IMR-90 (cell line): ENCODE data around the gene SUDS3. TPM values are rescaled to one million over a fixed set of nuclear protein-coding genes. Genes with fewer than 3 reads are reported as not detected.

ENCODE experiments used
- ATAC-seq: fragments of 200-7000 bp; cut with Tn5 transposase; 2 replicates; pipeline ENCODE4 v1.9.1; 2020; ENCODE audit warnings: low read depth, mild to moderate bottlenecking, moderate library complexity
- BruUV-seq: library from RNA; stranded (reverse); fragments of 400-500 nt; replicated peaks from 2 replicates; lab custom pipeline; 2021; lab: Mats Ljungman, UMichigan
- CTCF ChIA-PET: fragments of 300-600 bp; formaldehyde crosslinking; extraction: SDS; loops from one replicate; lab custom pipeline; 2021; ENCODE audit warnings: antibody characterized with exemption; lab: Yijun Ruan, JAX
- POLR2A ChIA-PET: fragments of 300-600 bp; sonication (Branson Sonifier 250); formaldehyde crosslinking; loops from one replicate; lab custom pipeline; 2022; ENCODE audit warnings: antibody characterized with exemption; ENCODE audit not compliant: unreplicated experiment; lab: Charles Lee
- DNase-seq: peaks from one replicate; pipeline ENCODE4 v3.0.0; 2013
- H2AFZ ChIP-seq: replicated peaks from 2 replicates; pipeline ENCODE3; 2013; ENCODE audit warnings: low read length, mild to moderate bottlenecking; ENCODE audit not compliant: poor library complexity
- H2AK5ac ChIP-seq: 2 replicates; pipeline ENCODE4 v1.6.1; 2013; ENCODE audit warnings: low read depth, low read length, inconsistent platforms
- H2AK9ac ChIP-seq: replicated peaks from 2 replicates; pipeline ENCODE3; 2013; ENCODE audit warnings: mild to moderate bottlenecking, low read depth, low read length, moderate library complexity; ENCODE audit not compliant: poor library complexity
- H2BK120ac ChIP-seq: 2 replicates; pipeline ENCODE4 v1.6.1; 2013; ENCODE audit warnings: low read depth, low read length, inconsistent platforms
- H2BK15ac ChIP-seq: 3 replicates; pipeline ENCODE4 v1.6.1; 2013; ENCODE audit warnings: low read depth, low read length, inconsistent platforms
- H2BK20ac ChIP-seq: 2 replicates; pipeline ENCODE4 v1.6.1; 2013; ENCODE audit warnings: low read depth, mild to moderate bottlenecking, inconsistent platforms, low read length, moderate library complexity
- H2BK5ac ChIP-seq: 2 replicates; pipeline ENCODE4 v1.6.1; 2013; ENCODE audit warnings: mild to moderate bottlenecking, low read depth, low read length, inconsistent platforms; ENCODE audit not compliant: poor library complexity, severe bottlenecking
- H3K14ac ChIP-seq: replicated peaks from 2 replicates; pipeline ENCODE4 v1.6.1; 2013; ENCODE audit warnings: low read depth, low read length, inconsistent platforms
- H3K18ac ChIP-seq: 2 replicates; pipeline ENCODE4 v1.6.1; 2013; ENCODE audit warnings: low read depth, low read length, control low read depth
- H3K23ac ChIP-seq: 2 replicates; pipeline ENCODE4 v1.6.1; 2013; ENCODE audit warnings: low read depth, low read length, inconsistent platforms
- H3K27ac ChIP-seq: 2 replicates; pipeline ENCODE4 v1.5.1; 2013; ENCODE audit warnings: mild to moderate bottlenecking, control low read depth, low read length; ENCODE audit not compliant: insufficient read depth
- H3K27me3 ChIP-seq: 2 replicates; pipeline ENCODE4 v1.6.1; 2013; ENCODE audit warnings: low read length; ENCODE audit not compliant: control insufficient read depth, insufficient read depth
- H3K36me3 ChIP-seq: 2 replicates; pipeline ENCODE4 v1.6.1; 2013; ENCODE audit warnings: low read length, mixed read lengths; ENCODE audit not compliant: control insufficient read depth, insufficient read depth
- H3K4ac ChIP-seq: 2 replicates; pipeline ENCODE4 v1.6.1; 2013; ENCODE audit warnings: low read depth, low read length, inconsistent platforms
- H3K4me1 ChIP-seq: 2 replicates; pipeline ENCODE4 v1.6.1; 2013; ENCODE audit warnings: low read length, mixed read lengths; ENCODE audit not compliant: control insufficient read depth, insufficient read depth
- H3K4me2 ChIP-seq: 2 replicates; pipeline ENCODE4 v1.6.1; 2013; ENCODE audit warnings: low read depth, mild to moderate bottlenecking, control low read depth, low read length, moderate library complexity
- H3K4me3 ChIP-seq: 2 replicates; pipeline ENCODE4 v1.5.1; 2013; ENCODE audit warnings: low read depth, mild to moderate bottlenecking, control low read depth, low read length, moderate library complexity; ENCODE audit not compliant: insufficient read depth
- H3K56ac ChIP-seq: 2 replicates; pipeline ENCODE4 v1.6.1; 2013; ENCODE audit warnings: low read length, inconsistent platforms; ENCODE audit not compliant: insufficient read depth; ENCODE audit errors: extremely low read depth
- H3K79me1 ChIP-seq, 2 experiments: 2 replicates each; pipeline ENCODE4 v1.6.1; 2013; ENCODE audit warnings: low read length in 2 of 2, inconsistent platforms in 1 of 2, low read depth in 1 of 2
- H3K9ac ChIP-seq: 2 replicates; pipeline ENCODE4 v1.6.1; 2013; ENCODE audit warnings: low read depth, low read length, control low read depth
- H3K9me1 ChIP-seq: 2 replicates; pipeline ENCODE4 v1.6.1; 2013; ENCODE audit warnings: low read length, inconsistent platforms; ENCODE audit not compliant: insufficient read depth
- H3K9me3 ChIP-seq: 2 replicates; pipeline ENCODE4 v1.6.1; 2013; ENCODE audit warnings: low read length; ENCODE audit not compliant: control insufficient read depth, insufficient read depth
- H4K20me1 ChIP-seq: 2 replicates; pipeline ENCODE4 v1.6.1; 2013; ENCODE audit warnings: low read length, inconsistent platforms; ENCODE audit not compliant: insufficient read depth
- H4K5ac ChIP-seq: 2 replicates; pipeline ENCODE4 v1.6.1; 2013; ENCODE audit warnings: mild to moderate bottlenecking, low read depth, low read length, control low read depth
- H4K8ac ChIP-seq, 2 experiments: 2 replicates each; pipeline ENCODE4 v1.6.1; 2013; ENCODE audit warnings: low read depth in 2 of 2, low read length in 2 of 2, control low read depth in 1 of 2, inconsistent platforms in 1 of 2
- H4K91ac ChIP-seq: 2 replicates; pipeline ENCODE4 v1.6.1; 2013; ENCODE audit warnings: low read depth, low read length, inconsistent platforms; ENCODE audit not compliant: insufficient read depth
- BHLHE40 ChIP-seq: fragments of 150-350 bp; IDR thresholded peaks from 2 replicates; pipeline ENCODE4 v1.6.1; 2016; ENCODE audit warnings: mild to moderate bottlenecking, low read depth, low read length
- CEBPB ChIP-seq: IDR thresholded peaks from 2 replicates; pipeline ENCODE4 v1.6.1; 2012; ENCODE audit warnings: low read depth, low read length, improper control_type of control experiment
- CHD1 ChIP-seq: IDR thresholded peaks from 2 replicates; pipeline ENCODE4 v1.6.1; 2012; ENCODE audit warnings: low read depth, low read length, improper control_type of control experiment
- CTCF ChIP-seq: conservative IDR thresholded peaks from 2 replicates; pipeline ENCODE4 v1.5.1; 2012; ENCODE audit warnings: mild to moderate bottlenecking, low read depth, low read length, improper control_type of control experiment
- ELK1 ChIP-seq: fragments of 150-350 bp; IDR thresholded peaks from 2 replicates; pipeline ENCODE4 v1.6.1; 2016; ENCODE audit warnings: low read depth, mild to moderate bottlenecking, low read length, moderate library complexity, borderline replicate concordance
- FOS ChIP-seq: fragments of 150-350 bp; IDR thresholded peaks from 2 replicates; pipeline ENCODE4 v1.6.1; 2016; ENCODE audit warnings: low read depth, low read length
- MAFK ChIP-seq: IDR thresholded peaks from 2 replicates; pipeline ENCODE4 v1.6.1; 2012; ENCODE audit warnings: low read depth, low read length, improper control_type of control experiment
- MAZ ChIP-seq: IDR thresholded peaks from 2 replicates; pipeline ENCODE4 v1.6.1; 2012; ENCODE audit warnings: low read depth, mild to moderate bottlenecking, low read length, improper control_type of control experiment, moderate library complexity, borderline replicate concordance
- MXI1 ChIP-seq: IDR thresholded peaks from 2 replicates; pipeline ENCODE4 v1.6.1; 2012; ENCODE audit warnings: low read depth, mild to moderate bottlenecking, low read length, moderate library complexity, borderline replicate concordance
- NFE2L2 ChIP-seq: fragments of 150-350 bp; IDR thresholded peaks from 2 replicates; pipeline ENCODE4 v1.6.1; 2016; ENCODE audit warnings: low read depth, mild to moderate bottlenecking, low read length
- POLR2A ChIP-seq: IDR thresholded peaks from 2 replicates; pipeline ENCODE4 v1.6.1; 2012; ENCODE audit warnings: mild to moderate bottlenecking, low read depth, low read length
- RFX5 ChIP-seq: IDR thresholded peaks from 2 replicates; pipeline ENCODE4 v1.8.0; 2012; ENCODE audit warnings: low read depth, mild to moderate bottlenecking, low read length, moderate library complexity
- SMC3 ChIP-seq: fragments of 150-350 bp; IDR thresholded peaks from 2 replicates; pipeline ENCODE4 v1.6.1; 2016; ENCODE audit warnings: low read depth, mild to moderate bottlenecking, antibody characterized with exemption, low read length, moderate library complexity
- WGBS, 2 experiments: methylation state at CpG; one replicate each; pipeline versions ENCODE4 v1.1.5 to v1.1.7; 2013; ENCODE audit warnings: missing lambda C conversion rate in 2 of 2; ENCODE audit not compliant: insufficient read length in 1 of 2; ENCODE audit errors: extremely low coverage in 2 of 2; 5-methylcytosine and 5-hydroxymethylcytosine counted together
- dilution Hi-C: fragments of 300-500 bp; cut with HindIII; formaldehyde crosslinking; loops from one replicate; pipeline ENCODE4 v1.14.3; 2018; ENCODE audit warnings: low sequenced_read_pairs; ENCODE audit not compliant: unreplicated experiment
- in situ Hi-C: fragments of 300-500 bp; cut with MboI; formaldehyde crosslinking; loops from 3 replicates; pipeline ENCODE4 v1.14.3; 2019; ENCODE audit warnings: low sequenced_read_pairs, inconsistent platforms, mixed read lengths
- intact Hi-C: fragments of 100-400 bp; cut with micrococcal nuclease; formaldehyde crosslinking; loops from 2 replicates; pipeline ENCODE4 v1.10.0; 2022
- polyA plus RNA-seq, 3 experiments: library from polyadenylated mRNA; depleted of rRNA; stranded (reverse); fragments of >200 nt; gene quantifications; 2 replicates each; pipeline ENCODE4 v1.2.3, GENCODE V29; 2012; ENCODE audit warnings: low replicate concordance in 1 of 3
- total RNA-seq: library from RNA; depleted of rRNA; stranded (reverse); fragments of >200 nt; gene quantifications from 2 replicates; pipeline ENCODE4 v1.2.3, GENCODE V29; 2012

SUDS3 gene
- total and polyA plus RNA-seq, 2 of the 4 experiments (the other 2 are of a cell fraction), result 13.4 to 13.8 TPM

- Histone ChIP-seq H3K27ac (no peak overlapping the region), H3K4me2 (no peak overlapping the region), H4K8ac (no peak overlapping the region), H4K20me1 (no peaks in the 10 kb centered on the region), H3K27me3 (no peaks in the 10 kb centered on the region), H2AFZ (no peak overlapping the region), H3K56ac (no peak overlapping the region), H3K4ac (no peak overlapping the region), H2BK120ac (no peak overlapping the region), H2AK9ac (no peak overlapping the region), H2BK5ac (no peak overlapping the region), H4K5ac (no peak overlapping the region), H3K4me3 (no peak overlapping the region), H2BK15ac (no peak overlapping the region), H3K9me3 (no peaks in the 10 kb centered on the region), H3K4me1 (no peaks in the 10 kb centered on the region; the same call in 1 of the 2 replicates), H3K79me1 (no peaks in the 10 kb centered on the region), H3K23ac (no peak overlapping the region), H4K91ac (no peak overlapping the region), H3K18ac (no peak overlapping the region), H2BK20ac (no peak overlapping the region), H3K9me1 (no peaks in the 10 kb centered on the region), H3K36me3 (peaks cover 47% of the 10 kb centered on the region), H2AK5ac (no peak overlapping the region), H3K14ac (no peak overlapping the region), H3K9ac (no peak overlapping the region)
- dilution Hi-C loops (no loop called here), intact Hi-C loops (loop anchor here (5.0 to 10.0 kb wide), 4 partner anchors 565 to 765 kb away; partner anchors contain the start of gene HSPB8), in situ Hi-C loops (loop anchor here (10.0 to 25.0 kb wide), 4 partner anchors 777 to 1255 kb away; partner anchors contain the start of genes HSPB8 and PRKAB1)
- no peak for ATAC-seq
- no CpG with 5 or more reads among the region's 2 CpGs for WGBS, 2 experiments
- DNase-seq, result no peak
- BruUV-seq, result no TSS peak
- CTCF ChIA-PET, result no interaction called here
- POLR2A ChIA-PET, result no interaction called here
- TF ChIP-seq MAFK, result no peak
- no peak for TF ChIP-seq MXI1
- TF ChIP-seq CTCF, result no peak
- no peak for TF ChIP-seq NFE2L2
- TF ChIP-seq CEBPB, result no peak
- TF ChIP-seq CHD1, result no peak
- TF ChIP-seq SMC3, result no peak
- TF ChIP-seq BHLHE40, result no peak
- no peak for TF ChIP-seq POLR2A
- TF ChIP-seq ELK1, result no peak
- TF ChIP-seq FOS, result no peak
- TF ChIP-seq MAZ, result no peak
- no peak for TF ChIP-seq RFX5
Measured at GRCh38 chr12:118409834-118410233, 33.5 kb downstream of the SUDS3 start.
